Body of pancreas (tissue), 4 donors: ENCODE measurements around the gene HELZ. TPM values are rescaled to one million over a fixed set of nuclear protein-coding genes. Genes with fewer than 3 reads are reported as not detected.

Source experiments
- ATAC-seq: fragments of 150-250 bp; one replicate; pipeline ENCODE4 v1.9.1; 2016
- DNase-seq, 4 donors: peaks; one replicate each; pipeline ENCODE4 v3.0.0-alpha.2; 2019
- H3K27ac ChIP-seq, 4 donors: fragments of 200-600 bp; sonication (generic); 1 replicate in 3 of 4; 2 replicates in 1 of 4; pipeline versions ENCODE4 v1.5.1 to v1.6.1; 2016 to 2019; ENCODE audit warnings: mild to moderate bottlenecking in 1 of 4, mixed read lengths in 1 of 4, moderate library complexity in 1 of 4
- H3K27me3 ChIP-seq, 2 donors: fragments of 200-600 bp; sonication (generic); one replicate each; pipeline ENCODE4 v1.6.0; 2016; ENCODE audit warnings: mild to moderate bottlenecking in 1 of 2
- H3K36me3 ChIP-seq, 2 donors: fragments of 200-600 bp; sonication (generic); replicated peaks in 1 of 2; 2 replicates each; pipeline ENCODE4 v1.5.1; 2016; ENCODE audit warnings: low read depth in 2 of 2; ENCODE audit not compliant: insufficient read depth in 1 of 2
- H3K4me1 ChIP-seq: fragments of 200-600 bp; sonication (generic); one replicate; pipeline ENCODE4 v1.6.0; 2016
- H3K4me3 ChIP-seq, 2 donors: fragments of 200-600 bp; sonication (generic); 1 replicate in 1 of 2; 2 replicates in 1 of 2; pipeline ENCODE4 v1.5.1; 2016 to 2019
- H3K9me3 ChIP-seq, 3 donors: fragments of 200-600 bp; sonication (generic); 1 replicate in 2 of 3; 2 replicates in 1 of 3; pipeline ENCODE4 v1.5.1; 2016
- POLR2A ChIP-seq, 3 donors: fragments of 450-650 bp; IDR thresholded peaks; one replicate each; pipeline ENCODE4 v1.6.1; 2016; ENCODE audit warnings: antibody characterized with exemption in 3 of 3, mild to moderate bottlenecking in 2 of 3
- WGBS, 2 donors: methylation state at CpG; one replicate each; pipeline ENCODE4 v1.1.5; 2017; 5-methylcytosine and 5-hydroxymethylcytosine counted together
- intact Hi-C: fragments of 100-400 bp; cut with DNase I; formaldehyde crosslinking; loops from one replicate; pipeline ENCODE4 v1.15.1; 2023
- total RNA-seq, 2 donors: library from RNA; depleted of rRNA; stranded (reverse); fragments of >200 nt; gene quantifications; one replicate each; pipeline ENCODE4 v1.1.0, GENCODE V29; 2016
- TF ChIP-seq, protein P1 (sequence below), 7 experiments: fragments of 450-650 bp in 4 of 7; fragments of 200-600 bp in 3 of 7; sonication (generic) in 3 of 7; IDR thresholded peaks; one replicate each; pipeline ENCODE4 v1.5.1; 2016 to 2019; ENCODE audit warnings: antibody characterized with exemption in 7 of 7

Gene HELZ
- total RNA-seq, 2 donors from 2014 or later: 21.0 to 34.6 TPM

DNA sequence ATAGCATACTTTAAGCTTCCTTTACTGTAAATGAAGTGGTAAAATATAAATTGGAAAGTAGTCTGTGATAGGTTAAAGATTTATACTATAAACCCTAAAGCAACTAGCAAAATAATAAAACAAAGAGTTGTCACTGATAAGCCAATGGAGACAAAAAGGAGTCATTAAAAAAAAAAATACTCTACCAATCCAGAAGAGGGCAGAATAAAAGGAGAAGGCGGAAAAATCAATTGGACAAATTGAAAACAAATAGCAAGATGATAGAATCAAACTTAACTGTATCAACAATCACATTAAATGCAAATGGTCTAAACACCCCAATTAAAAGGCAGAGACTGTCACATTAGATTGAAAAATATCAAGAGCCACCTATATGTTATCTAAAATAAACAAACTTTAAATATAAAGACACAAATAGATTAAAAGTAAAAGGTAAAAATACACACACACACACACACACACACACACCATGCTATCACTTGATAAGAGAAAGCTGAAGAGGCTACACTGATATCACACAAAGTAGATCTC lies 128.9 kb downstream of the HELZ start:
- H3K27ac ChIP-seq: no peak overlapping the region
- no peak for ATAC-seq

DNA sequence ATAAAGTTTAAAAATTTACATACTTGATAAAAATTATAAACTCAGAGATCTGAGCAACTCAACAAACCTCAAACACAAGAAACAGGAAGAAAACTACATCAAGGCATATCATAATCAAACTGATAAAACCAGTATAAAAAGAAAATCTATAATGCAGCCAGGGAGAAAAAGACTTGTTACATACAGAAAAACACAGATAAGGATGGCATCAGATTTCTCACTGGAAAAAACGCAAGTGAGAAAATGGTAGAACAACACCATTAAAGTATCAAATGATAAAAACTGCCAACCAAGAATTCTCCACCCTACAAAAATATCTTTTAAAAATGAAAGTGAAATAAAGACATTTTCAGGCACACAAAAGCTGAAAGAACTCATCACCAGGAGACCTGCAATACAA lies 129.6 kb downstream of the HELZ start:
- TF ChIP-seq, protein P1, sequence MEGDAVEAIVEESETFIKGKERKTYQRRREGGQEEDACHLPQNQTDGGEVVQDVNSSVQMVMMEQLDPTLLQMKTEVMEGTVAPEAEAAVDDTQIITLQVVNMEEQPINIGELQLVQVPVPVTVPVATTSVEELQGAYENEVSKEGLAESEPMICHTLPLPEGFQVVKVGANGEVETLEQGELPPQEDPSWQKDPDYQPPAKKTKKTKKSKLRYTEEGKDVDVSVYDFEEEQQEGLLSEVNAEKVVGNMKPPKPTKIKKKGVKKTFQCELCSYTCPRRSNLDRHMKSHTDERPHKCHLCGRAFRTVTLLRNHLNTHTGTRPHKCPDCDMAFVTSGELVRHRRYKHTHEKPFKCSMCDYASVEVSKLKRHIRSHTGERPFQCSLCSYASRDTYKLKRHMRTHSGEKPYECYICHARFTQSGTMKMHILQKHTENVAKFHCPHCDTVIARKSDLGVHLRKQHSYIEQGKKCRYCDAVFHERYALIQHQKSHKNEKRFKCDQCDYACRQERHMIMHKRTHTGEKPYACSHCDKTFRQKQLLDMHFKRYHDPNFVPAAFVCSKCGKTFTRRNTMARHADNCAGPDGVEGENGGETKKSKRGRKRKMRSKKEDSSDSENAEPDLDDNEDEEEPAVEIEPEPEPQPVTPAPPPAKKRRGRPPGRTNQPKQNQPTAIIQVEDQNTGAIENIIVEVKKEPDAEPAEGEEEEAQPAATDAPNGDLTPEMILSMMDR (IDR thresholded peaks at IDR 0.05): no peak
- TF ChIP-seq POLR2A (IDR thresholded peaks at IDR 0.05): no peak
- peaks cover 0 to 8% of the 10 kb centered on the region in 2 donors for H3K36me3 ChIP-seq
- intact Hi-C loops: no loop called here
- no peaks in the 10 kb centered on the region for H3K9me3 ChIP-seq
- H3K4me3 ChIP-seq: no peak overlapping the region
- DNase-seq (no peak), ATAC-seq (no peak)
- H3K27ac ChIP-seq: no peak overlapping the region
- H3K27me3 ChIP-seq: no peaks in the 10 kb centered on the region
- H3K4me1 ChIP-seq: peaks cover 5% of the 10 kb centered on the region
- WGBS, 2 donors: 77 to 91% methylated on average over 1 of the region's 1 CpG

More for the DNA sequence above, 128.9 kb downstream of the HELZ start:
- H3K9me3 ChIP-seq: no peaks in the 10 kb centered on the region
- no peaks in the 10 kb centered on the region for H3K27me3 ChIP-seq
- 82 to 97% methylated on average over 1 of the region's 1 CpG for WGBS, 2 donors
- no peak for DNase-seq
- peaks cover 0 to 8% of the 10 kb centered on the region in 2 donors for H3K36me3 ChIP-seq
- intact Hi-C loops: no loop called here
- no peak for TF ChIP-seq POLR2A (IDR thresholded peaks at IDR 0.05)
- TF ChIP-seq, protein P1 (IDR thresholded peaks at IDR 0.05): no peak
- H3K4me1 ChIP-seq: no peaks in the 10 kb centered on the region
- no peak overlapping the region for H3K4me3 ChIP-seq

- no peak overlapping the region for H3K4me3 ChIP-seq
- no peak overlapping the region for H3K27ac ChIP-seq
- DNase-seq: no peak
- intact Hi-C loops: no loop called here
- 95% methylated on average over 5 of the region's 5 CpGs for whole genome bisulfite sequencing, 2 donors
- no peak for ATAC-seq
- H3K27me3 ChIP-seq: no peaks in the 10 kb centered on the region
- H3K36me3 ChIP-seq: peaks cover 1 to 10% of the 10 kb centered on the region in 2 donors
- H3K4me1 ChIP-seq: peaks cover 5% of the 10 kb centered on the region
- no peaks in the 10 kb centered on the region for H3K9me3 ChIP-seq
- TF ChIP-seq, protein P1 (IDR thresholded peaks at IDR 0.05): no peak
- TF ChIP-seq POLR2A (IDR thresholded peaks at IDR 0.05): no peak
Measured at GRCh38 chr17:67113486-67113885, 131.5 kb downstream of the HELZ start.

DNA sequence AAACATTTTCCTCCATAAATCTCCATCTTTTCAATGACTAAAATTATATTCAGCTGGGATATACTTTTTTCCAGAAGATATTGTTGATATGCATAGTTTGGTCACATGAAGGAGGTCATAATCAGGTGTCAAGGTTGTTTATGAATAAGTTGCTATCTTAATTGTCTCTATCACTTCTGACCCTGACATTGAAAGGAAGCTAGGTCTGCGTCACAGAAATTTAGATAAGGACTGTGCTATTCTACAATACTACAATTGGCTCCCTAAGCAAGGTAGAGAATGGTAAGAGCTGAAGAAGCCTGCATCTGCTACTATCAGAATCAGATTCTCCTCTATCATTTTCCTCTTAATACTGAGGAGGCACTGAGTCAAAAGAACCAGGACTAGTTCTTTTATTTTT lies 133.2 kb downstream of the HELZ start:
- Histone ChIP-seq H3K9me3 (no peaks in the 10 kb centered on the region), H3K4me3 (no peak overlapping the region), H3K4me1 (peaks cover 5% of the 10 kb centered on the region), H3K27me3 (no peaks in the 10 kb centered on the region), H3K27ac (no peak overlapping the region), H3K36me3 (peaks cover 6 to 21% of the 10 kb centered on the region in 2 donors)
- DNase-seq (no peak), ATAC-seq (no peak)
- WGBS, 2 donors: 25 to 36% methylated on average over 1 of the region's 1 CpG
- intact Hi-C loops: no loop called here
- TF ChIP-seq, protein P1 (IDR thresholded peaks at IDR 0.05): no peak
- no peak for TF ChIP-seq POLR2A (IDR thresholded peaks at IDR 0.05)

GRCh38 chr17:67111327-67111726 lies 133.7 kb downstream of the HELZ start:
- ATAC-seq: no peak
- Histone ChIP-seq H3K36me3 (peaks cover 6 to 21% of the 10 kb centered on the region in 2 donors), H3K27ac (no peak overlapping the region), H3K9me3 (no peaks in the 10 kb centered on the region), H3K27me3 (no peaks in the 10 kb centered on the region), H3K4me3 (no peak overlapping the region), H3K4me1 (peaks cover 5% of the 10 kb centered on the region)
- WGBS, 2 donors: 94 to 96% methylated on average over 2 of the region's 2 CpGs
- no peak for DNase-seq
- TF ChIP-seq POLR2A (IDR thresholded peaks at IDR 0.05): no peak
- intact Hi-C loops: no loop called here
